Measurements from ENCODE around the gene ARID1A.

- TF ChIP-seq, protein P1, sequence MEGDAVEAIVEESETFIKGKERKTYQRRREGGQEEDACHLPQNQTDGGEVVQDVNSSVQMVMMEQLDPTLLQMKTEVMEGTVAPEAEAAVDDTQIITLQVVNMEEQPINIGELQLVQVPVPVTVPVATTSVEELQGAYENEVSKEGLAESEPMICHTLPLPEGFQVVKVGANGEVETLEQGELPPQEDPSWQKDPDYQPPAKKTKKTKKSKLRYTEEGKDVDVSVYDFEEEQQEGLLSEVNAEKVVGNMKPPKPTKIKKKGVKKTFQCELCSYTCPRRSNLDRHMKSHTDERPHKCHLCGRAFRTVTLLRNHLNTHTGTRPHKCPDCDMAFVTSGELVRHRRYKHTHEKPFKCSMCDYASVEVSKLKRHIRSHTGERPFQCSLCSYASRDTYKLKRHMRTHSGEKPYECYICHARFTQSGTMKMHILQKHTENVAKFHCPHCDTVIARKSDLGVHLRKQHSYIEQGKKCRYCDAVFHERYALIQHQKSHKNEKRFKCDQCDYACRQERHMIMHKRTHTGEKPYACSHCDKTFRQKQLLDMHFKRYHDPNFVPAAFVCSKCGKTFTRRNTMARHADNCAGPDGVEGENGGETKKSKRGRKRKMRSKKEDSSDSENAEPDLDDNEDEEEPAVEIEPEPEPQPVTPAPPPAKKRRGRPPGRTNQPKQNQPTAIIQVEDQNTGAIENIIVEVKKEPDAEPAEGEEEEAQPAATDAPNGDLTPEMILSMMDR (IDR thresholded peaks at IDR 0.05; ENCODE audit: insufficient read depth, low read length, poor library complexity, severe bottlenecking) = no peak
- no peak for TF ChIP-seq EZH2phosphoT487 (conservative IDR thresholded peaks at IDR 0.05; ENCODE audit: low read length)
Measured at GRCh38 chr1:26729633-26730032, 33.8 kb downstream of the ARID1A start.
